OCI-LY1 (cell line): ENCODE results near the gene MRPL36.

Experiments
- EZH2 ChIP-seq: fragments of 200-600 bp; sonication (generic), shearing (Covaris generic); IDR thresholded peaks from 2 replicates; pipeline ENCODE4 v1.8.0; 2017; ENCODE audit warnings: borderline replicate concordance, mixed run types, mild to moderate bottlenecking, antibody characterized with exemption, low read length, moderate library complexity, mixed read lengths
- TF ChIP-seq, protein P1 (sequence below): fragments of 200-600 bp; sonication (generic), shearing (Covaris generic); IDR thresholded peaks from 2 replicates; pipeline ENCODE4 v1.5.1; 2017; ENCODE audit warnings: mild to moderate bottlenecking, antibody characterized with exemption, low read length, moderate library complexity, mixed read lengths

DNA sequence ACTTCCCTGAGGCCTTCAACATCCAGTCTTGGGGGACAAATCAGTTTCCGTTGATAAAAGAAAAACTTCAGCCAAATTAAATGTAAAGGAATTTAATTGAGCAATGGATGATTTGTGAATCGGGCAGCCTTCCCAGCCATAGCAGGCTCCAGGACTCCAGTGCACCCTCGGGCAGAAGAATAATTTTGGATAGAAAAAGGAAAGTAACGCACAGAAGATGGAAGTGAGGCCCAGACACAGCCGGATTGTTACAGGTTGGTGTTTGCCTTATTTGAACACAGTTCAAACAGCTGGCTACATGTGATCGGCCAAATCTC, 19.1 kb downstream of the MRPL36 start:
- TF ChIP-seq, protein P1, sequence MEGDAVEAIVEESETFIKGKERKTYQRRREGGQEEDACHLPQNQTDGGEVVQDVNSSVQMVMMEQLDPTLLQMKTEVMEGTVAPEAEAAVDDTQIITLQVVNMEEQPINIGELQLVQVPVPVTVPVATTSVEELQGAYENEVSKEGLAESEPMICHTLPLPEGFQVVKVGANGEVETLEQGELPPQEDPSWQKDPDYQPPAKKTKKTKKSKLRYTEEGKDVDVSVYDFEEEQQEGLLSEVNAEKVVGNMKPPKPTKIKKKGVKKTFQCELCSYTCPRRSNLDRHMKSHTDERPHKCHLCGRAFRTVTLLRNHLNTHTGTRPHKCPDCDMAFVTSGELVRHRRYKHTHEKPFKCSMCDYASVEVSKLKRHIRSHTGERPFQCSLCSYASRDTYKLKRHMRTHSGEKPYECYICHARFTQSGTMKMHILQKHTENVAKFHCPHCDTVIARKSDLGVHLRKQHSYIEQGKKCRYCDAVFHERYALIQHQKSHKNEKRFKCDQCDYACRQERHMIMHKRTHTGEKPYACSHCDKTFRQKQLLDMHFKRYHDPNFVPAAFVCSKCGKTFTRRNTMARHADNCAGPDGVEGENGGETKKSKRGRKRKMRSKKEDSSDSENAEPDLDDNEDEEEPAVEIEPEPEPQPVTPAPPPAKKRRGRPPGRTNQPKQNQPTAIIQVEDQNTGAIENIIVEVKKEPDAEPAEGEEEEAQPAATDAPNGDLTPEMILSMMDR: no peak
- TF ChIP-seq EZH2: no peak
